EH (cell line): ENCODE data around the gene USP34.
"Not testable (repeated sequence)": the region's sequence is repeated elsewhere in the genome, so short reads cannot be mapped to it uniquely, and the experiment has no call there.

Experiments
- DNase-seq: peaks from one replicate; pipeline ENCODE4 v3.0.0-alpha.2; 2015; ENCODE audit warnings: low read depth

The USP34 gene

DNA sequence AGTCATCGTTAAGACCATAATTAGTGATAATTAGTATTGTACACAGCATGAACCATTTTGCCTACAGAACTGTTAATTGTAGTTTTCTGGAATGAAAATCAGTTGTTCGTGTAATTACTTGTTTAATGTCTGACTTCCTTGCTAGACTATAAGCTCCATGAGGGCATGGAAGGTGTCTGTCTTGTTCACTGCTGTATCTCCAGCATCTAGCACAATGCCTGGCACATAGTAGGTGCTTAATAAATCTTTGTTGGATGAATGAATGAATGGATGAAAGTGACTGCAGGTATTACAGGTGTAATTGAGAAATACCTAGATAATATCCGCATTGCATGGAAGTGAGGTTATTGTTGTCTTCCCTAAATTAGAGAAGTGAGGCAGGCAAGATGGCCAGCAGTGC is 287.1 kb downstream of the USP34 start:
- no peak for DNase-seq

DNA sequence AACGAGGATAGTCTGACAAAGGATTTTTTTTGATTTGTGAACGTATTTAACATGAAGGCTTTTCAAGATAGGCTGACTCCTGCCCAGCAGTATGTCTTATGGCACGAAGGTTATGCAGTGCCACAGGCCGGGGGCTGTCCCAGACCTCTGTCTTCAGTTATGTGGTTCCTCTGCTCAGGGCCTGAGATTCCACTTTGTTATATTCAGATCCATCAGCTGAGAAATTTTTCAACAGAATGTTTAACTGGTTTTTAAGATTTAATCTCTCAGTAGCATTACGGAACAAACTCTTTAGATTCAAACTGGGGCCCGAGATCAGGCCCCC is 288.9 kb downstream of the USP34 start:
- no peak for DNase-seq

DNA sequence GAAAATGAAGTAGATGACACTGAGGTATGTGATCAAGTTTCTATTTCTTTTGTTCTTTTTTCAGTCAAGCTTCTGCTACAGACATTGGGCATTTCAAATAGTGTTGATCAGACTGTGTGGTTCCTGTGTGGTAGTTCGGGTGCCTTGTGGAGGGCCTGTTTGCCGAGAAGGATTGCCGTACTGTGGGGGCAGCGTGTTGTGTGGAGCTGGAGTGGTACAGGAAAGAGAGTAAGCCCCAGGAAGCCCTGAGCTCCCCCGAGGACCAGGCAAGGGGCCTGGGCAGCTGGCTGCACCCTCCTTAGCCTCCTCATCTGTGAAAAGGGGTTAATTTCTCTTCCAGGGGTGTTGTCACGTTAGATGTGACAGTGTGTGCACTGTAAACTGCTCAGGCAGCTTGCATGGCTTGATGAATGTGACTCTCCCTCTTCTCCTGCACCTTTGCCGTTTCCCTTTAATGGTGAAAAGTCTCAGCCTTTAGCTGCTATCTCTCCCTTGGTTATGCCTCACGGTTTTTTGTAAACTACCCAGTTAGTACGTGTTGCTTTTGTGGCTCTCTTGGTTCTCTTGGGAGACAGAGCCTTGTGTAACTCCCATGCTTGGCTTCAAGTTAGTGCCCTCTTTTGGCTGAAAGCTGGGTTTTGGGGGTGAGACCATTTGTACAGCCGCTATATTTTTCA is 289.4 kb downstream of the USP34 start:
- DNase-seq: no peak

DNA sequence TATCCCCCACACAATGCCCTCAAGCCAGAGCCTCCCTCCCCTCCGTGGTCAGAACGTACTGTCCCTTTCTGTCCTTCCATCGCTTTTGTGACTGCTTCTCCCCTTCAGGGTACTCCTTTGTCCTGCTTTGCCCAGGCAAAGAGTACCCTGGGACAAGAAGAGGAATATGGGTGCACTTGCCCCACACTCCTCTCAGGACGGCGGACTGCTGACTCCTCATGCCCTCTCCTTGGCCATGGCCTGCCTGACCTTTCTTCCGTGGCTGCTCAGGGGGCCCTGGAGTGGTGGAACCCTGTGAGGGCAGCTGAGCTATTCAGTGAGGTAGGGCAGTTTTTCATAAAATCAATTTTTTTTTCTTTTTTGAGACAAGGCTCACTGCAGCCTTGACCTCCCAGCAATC is 290.2 kb downstream of the USP34 start:
- no peak for DNase-seq

DNA sequence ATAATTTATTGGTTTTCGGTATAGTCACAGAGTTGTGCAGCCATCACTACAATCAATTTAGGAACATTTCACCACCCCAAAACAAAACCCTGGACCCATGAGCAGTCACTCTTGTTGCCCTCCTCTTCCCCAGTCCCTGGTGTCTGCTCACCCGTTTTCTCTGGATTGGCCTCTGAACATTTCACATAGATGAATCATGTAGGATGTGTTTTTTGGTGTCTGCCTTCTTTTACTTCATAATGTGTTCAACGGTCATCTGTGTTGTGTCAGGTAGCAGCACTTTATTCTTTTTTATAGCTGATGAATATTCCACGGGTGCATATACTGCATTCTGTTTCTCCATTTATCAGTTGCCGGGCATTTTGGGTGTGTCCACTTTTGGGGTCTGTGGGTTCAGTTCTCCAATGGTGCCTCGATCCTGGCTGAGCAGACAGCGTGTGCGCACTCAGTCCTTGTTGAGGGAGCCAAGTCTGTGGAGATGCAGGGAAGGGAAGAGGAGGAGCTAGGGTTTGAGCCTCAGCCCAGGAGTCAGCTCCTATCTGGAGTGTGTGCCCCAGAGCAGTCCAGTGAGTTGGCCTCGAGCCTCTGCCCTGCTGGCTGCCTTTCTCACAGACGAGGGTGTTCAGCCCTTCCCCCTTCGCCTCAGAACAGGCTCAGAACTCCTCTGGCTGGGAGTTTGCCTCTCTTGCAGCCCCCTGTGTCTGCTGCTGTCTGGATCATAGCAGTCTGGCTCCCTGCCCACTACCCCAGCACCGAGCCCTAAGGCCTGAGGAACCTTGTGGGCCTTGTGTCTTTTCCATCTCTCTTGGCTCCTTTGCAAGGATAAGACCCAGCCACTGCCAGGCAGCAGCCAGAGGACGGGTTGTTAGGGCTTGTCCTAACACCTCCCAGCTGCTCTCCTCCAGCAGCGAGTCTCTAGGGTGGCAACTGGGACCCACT is 290.9 kb downstream of the USP34 start:
- peak; percentile 85 for DNase-seq

DNA sequence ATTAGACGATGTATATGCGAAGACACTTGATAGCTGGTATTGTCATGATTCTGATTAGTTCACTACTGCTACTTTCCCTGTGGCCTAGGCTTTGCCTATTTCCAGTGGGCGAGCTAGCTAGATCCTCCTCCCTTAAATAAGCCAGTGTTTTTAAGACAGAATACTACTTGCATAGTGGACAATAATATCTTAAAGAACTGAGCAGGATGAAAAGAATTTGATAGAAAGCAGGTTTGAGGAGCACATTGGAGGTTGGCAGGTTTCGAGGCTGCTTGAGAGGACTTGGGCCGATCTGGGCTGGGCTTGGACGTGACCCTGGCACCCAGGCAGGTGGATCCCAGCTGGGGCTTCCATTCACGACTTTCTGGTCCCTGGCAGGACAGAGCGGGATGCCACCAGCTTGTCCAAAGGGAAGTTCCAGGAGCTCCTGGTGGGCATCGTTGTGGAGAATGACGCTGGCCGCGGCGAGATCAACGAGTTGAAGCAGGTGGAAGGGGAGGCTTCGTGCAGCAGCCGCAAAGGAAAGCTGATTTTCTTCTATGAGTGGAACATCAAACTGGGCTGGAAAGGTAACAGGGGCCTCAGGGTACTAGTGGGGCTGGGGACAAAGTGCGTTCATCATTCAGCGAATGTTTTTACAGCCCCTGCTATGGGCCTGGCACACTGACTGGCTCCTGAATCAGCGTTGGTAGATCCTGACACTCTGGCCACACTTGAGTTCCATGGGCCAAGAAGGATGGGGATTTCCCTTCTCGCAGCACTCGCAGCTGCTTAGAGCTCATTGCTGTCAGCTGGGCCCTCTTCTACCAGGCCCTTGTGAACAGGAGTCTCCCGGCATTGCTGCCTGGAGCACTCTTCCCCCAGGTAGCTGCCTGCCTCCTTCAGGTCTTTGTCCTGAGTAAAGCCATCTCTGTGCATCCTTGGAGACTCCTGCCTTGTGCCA is 292.0 kb downstream of the USP34 start:
- peak; percentile 43 for DNase-seq

DNA sequence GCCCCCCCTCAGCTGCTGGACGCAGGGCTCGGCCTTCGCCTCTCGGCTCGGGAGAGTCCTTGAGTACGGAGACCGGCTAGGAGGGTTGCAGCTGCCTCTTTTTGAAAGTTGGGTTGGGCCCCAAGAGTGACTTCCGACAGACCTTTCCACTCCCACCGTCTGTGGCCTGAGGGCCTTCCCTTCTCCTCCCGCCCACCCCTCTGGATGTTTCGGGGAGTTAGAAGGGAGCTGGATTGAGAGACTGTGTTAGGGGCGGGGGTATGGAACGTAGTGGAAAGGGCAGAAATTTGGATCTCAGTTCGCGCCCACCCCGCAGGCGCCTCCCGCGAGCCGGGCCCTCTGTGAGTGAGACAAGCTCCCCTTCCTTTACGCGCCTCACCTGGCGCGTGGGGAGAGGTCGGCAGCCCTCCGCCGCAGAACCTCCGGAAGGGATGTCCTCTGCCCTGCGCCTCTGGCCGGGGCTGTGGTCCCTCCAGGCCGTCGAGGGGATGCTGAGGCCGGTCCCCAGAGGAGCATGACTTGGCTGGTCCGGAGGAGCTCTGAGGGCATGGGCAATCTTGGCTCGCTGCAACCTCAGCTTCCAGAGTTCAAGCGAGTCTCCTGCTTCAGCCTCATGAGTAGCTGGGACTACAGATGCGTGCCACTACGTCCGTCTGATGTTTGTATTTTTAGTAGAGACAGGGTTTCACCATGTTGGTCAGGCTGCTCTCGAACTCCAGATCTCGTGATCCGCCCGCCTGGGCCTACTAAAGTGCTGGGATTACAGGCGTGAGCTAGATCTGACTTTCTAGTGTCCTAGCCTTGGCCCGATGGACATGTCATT is 292.9 kb downstream of the USP34 start:
- DNase-seq: peak; percentile 40

DNA sequence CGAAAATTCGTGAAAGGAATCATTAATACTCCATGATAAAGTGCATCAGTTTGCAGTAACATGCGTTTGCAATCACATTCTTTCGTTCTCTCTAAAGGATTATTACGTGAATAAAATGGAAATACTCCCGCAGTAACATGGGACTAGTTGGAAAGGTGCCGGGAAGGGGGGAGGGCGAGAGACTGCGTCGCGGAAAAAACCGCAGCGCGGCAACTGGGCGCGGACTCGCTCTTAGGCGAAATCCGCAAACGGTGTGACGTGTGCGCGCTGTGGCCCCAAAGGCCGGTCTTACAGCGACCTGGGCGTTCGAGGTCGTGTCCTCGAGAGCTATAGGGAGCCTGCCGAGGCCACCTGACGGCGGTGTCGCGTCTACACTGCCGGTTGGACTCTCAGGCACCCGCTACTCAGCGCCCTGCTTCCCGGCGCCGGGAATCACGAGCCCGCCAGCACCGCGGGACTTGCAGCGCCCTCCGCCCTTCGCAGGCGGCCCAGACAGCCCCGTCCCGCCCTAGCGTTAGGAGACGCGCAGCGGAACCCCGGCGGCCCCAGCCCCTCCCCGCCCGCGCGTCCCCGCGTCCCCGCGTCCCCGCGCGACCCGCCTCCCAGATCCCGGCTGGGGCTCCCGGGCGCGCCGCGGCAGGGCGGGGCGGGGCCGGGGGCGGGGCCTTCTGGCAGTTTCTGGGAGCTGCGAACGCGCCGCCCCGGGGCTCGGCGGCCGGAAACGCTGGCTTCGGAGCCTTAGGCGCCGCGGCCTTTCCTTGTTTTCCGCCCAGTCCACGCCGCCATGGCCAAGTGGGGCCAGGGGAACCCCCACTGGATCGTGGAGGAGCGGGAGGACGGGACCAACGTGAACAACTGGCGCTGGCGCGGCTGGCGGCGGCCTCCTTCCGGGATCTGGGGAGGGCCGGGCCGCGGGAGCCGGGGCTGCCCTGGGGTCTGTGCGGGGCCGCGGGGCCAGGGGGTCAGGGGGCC is 293.8 kb downstream of the USP34 start:
- DNase-seq: peak; percentile 95

DNA sequence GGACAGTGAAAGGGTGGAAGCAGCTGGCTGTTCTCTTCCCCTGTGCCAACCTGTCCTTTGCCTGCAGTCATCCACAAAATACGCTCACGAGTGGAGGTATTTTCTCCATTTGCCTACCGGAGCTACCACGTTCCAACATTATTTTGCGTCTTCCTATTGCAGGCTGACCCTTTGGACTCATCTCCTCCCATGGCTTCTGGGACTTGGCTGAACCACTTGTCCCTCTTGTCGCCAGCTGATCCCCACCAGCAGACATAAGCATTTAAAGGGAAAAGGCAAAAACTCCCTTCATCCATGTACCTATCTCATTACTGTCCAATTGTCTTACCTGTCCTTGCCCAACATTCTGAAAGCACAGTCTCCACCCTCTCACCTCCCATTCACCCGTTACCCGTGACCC is 295.9 kb downstream of the USP34 start:
- no peak for DNase-seq

DNA sequence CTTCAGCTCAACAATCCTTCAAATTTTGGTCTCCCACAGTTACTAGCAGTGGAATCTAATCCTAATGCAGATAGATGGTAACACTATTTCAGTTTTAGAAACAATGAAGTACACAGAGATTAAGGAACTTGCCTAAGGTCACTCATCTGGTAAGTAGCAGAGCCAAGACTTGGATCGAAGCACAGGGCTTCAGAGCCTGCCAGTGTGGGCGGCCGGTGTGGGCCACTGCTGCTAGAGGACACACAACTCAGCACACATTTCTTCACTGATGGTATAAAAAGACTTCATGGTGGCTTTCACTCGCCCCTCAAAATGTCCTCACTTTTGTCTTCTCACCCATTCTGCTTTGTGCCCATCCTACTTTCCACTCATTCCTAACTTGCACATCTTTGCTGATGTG is 297.8 kb downstream of the USP34 start:
- DNase-seq: no peak

DNA sequence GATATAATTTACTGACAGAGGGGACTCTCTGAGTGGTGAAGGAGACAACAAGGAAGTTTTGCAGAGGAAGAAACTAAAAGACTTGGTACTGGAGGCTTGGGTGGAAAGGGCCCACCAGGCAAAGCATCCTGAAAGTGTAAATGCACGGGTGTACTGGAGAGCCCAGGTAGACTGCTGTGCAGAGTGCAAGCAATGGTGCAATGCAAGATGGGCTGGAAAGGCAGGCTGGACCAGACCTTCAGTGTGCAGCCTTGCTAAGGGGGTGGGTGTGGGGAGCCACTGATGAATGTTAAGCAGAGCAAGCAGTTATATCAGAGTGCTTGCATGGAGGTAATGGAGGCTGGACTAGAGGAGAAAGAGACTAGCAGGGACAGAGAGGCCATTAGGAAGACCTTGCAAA is 298.2 kb downstream of the USP34 start:
- DNase-seq: no peak

DNA sequence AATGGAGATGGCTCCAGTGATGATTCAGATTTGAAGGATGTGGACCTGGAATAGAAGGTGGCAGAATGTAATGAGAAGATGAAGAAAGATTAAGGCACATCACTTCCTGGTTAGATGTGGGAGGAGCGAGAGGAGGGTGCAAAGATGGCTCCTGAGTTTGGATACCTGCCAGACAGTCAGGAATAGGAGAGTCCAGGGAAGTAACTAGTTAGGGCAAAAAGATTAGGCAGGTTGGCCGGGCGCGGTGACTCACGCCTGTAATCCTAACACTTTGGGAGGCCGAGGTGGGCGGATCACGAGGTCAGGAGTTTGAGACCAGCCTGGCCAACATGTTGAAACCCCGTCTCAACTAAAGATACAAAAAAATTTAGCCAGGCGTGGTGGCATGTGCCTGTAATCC is 303.3 kb downstream of the USP34 start:
- DNase-seq: no peak

DNA sequence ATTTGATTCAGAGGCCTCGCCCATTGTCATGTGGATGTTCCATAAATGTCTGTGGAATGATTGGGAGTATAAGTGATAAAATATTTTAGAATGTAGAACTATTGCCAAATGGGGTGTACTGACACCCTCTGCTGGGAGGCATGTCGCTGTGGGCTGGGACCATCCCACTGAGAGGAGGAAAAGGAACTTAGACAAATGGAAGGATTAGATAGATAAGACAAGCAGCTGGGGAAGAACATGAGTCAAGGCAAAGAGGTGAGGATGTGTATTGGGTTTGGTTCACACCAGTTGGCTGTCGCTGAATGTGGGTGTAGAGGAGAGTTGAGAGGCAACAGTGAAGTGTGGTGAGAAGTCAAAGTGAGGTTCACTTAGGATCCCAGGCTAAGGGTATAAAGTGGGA is 304.9 kb downstream of the USP34 start:
- peak; percentile 28 for DNase-seq

DNA sequence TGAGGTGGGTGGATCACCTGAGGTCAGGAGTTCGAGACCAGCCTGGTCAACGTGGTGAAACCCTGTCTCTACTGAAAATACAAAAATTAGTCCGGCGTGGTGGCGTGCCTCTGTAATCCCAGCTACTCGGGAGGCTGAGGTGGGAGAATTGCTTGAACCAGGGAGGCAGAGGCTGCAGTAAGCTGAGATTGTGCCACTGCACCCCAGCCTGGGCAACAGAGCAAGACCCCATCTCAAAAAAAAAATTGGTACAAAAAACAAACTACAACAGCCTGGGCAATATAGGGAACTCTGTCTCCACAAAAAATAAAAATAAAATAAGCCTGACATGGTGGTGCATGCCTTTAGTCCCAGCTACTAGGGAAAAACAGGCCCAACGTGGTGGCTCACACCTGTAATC is 305.8 kb downstream of the USP34 start:
- DNase-seq: not testable (repeated sequence)

DNA sequence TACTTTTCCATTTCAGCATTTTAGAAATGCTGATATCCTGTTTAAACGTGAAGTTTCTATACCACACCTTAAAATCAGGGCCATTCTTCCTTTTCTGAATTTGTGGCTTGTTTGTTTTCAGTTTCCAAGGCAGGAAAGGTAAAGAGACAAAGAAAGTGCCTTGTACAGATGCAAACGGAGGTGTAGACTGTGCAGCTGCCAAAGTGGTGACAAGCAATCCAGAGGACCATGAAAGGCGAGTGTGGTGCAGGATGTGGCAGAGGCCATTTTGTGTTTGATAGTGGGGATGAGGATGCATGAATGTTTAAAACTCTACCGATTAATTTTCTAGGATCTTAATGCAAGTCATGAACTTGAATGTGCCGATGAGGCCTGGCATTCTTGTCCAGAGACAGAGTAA is 308.2 kb downstream of the USP34 start:
- no peak for DNase-seq

DNA sequence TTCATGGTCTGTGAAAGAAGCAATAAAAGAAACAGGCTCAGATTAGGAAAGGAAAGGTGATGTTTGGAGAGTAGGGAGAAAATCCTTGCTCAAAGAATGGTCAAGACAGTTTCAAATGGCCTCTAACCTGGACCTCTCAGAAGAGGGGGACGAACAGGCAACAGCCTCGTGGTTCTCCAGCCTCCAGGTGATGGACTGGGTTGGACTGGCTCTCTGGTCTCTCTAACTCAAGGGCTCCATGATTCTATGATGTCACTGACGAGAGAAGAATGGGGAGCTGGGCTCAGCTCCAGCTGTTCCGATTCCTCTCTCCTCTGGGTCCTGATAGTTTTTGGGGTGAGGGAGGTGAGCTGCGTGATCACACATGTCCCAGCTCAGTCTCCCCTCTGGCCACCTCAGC is 309.0 kb downstream of the USP34 start, which contains the start of gene C2orf74:
TSS of gene C2orf74 (plus strand) at position 301 of the 400 bp plus-strand sequence. CDS start 327 bp downstream, outside the sequence.
- no peak for DNase-seq

DNA sequence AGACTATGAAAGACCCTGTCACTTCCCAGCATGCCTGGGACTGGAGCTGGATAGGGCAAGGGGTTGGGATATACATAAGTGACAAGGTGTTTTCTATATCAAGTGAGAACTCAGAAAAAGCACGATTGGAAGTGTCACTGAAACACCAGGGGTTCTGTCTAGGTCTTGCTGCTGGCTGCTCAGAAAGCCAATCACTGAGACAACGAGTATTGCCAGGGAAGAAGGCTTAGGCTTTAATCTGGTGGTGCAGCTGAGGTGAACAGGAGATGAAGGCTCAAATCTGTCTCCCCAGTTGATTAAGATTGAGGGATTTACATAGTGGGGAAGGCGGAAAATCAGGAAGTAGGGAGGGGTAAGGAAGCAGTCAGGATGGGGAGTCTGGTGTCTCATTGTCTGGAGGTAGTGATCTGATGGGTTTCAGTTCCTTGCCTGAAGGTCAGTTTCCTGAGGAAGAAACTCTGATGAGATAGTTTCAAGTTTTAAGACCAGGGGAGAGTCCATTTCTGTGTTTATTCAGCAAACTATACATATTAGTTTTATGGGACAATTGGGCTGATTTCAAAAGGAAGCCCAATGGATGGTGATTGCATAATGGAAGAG is 312.4 kb downstream of the USP34 start:
- no peak for DNase-seq

DNA sequence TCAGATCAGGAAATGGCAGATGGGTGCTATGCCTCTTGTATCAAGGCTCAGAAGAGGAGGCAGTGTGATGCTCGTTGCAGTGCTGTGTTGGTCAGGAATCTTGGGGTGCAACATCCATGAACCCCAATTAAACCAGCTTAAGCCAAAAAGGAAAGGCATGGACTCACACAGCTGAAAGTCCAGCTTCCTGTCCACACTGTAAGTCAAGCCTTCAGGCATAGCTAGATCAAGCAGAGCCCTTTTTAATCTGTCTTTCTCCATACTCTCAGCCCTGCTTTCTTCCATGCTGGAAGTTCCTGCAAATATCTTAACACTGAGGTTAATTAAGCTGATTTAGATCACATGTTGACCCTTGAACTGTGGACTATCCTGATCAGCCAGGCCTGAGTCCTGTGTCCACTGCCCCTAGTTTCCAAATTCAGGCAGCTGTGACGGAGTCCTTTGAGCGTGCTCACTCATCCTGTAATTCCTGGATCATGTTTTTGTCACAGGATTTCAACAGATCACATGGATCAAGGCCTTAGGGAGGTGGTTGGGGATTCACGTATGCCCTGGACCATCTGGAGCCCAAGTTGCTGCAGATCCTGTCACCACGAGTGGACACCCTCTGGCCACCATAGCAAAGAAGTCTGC is 313.4 kb downstream of the USP34 start:
- no peak for DNase-seq

DNA sequence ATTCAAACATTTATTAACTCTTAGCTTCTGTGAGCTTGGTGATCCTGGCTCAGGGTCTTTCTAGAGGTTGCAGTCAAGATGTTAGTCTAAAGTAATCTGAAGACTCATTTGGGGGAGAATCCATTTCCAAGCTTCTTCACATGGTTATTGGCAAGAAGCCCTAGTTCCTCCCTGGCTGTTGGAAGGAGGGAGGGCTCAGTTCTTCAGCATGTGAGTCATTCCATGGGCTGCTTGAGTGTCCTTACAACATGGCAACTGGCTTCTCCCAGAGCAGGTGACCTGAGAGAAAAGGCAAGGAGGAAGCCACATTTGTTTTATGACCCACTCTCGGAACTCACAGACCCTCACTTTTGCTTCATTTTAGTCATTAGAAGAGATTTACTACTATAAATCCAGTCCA is 319.5 kb downstream of the USP34 start:
- DNase-seq: peak; percentile 59
